ENCODE results near the gene FASN.

FASN gene

DNA sequence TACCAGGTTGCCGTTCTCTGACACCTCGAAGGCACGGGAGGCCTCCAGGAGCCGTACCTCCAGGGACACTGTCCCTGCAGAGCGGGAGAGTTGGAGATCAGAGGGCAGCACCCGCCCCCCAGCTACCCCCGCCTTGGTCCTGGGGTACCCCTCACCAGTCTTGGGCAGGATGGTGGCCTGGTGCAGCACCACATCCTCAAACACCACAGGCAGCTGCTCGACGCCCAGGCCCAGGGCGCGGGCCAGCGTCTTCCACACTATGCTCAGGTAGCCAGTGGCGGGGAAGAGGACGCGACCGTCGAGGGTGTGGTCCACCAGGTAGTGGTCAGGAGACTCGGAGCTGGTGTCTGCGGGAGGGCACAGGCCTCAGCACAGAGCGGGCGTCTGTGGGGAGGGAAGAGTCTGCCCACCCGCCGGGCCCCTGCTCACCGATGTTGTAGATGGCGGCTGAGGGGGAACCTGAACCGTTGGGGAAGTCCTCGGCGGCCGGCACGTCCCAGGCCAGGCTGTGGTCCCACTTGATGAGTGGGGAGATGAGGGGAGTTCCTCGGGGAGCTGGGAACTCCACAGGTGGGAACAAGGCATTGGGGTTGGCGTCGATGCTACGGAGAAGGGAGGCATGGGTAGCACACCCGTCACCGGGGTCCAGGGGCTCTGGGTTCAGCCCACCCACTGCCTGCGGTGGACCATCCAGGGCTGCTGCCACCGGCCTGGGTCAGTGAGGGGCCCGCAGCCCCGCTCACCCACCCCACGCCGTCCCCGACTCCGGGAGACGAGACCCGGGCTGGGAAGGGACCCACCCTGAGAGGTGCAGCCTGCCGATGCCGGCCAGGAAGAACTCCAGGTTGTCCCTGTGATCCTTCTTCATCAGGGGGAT, 9.8 kb downstream of the FASN start:
- no peak for DNase-seq (ENCODE audit: low read depth)

- no peak for DNase-seq (ENCODE audit: low read depth)
These were observed 10.8 kb downstream of the FASN start for GRCh38 chr17:82086941-82087906.

- no peak for DNase-seq (ENCODE audit: low read depth)
These were observed 11.9 kb downstream of the FASN start for GRCh38 chr17:82085931-82086764.

- no peak for DNase-seq (ENCODE audit: low read depth)
These were observed 12.8 kb downstream of the FASN start for GRCh38 chr17:82085031-82085861.

GRCh38 chr17:82084373-82085030, 13.5 kb downstream of the FASN start:
- no peak for DNase-seq (ENCODE audit: low read depth)

DNA sequence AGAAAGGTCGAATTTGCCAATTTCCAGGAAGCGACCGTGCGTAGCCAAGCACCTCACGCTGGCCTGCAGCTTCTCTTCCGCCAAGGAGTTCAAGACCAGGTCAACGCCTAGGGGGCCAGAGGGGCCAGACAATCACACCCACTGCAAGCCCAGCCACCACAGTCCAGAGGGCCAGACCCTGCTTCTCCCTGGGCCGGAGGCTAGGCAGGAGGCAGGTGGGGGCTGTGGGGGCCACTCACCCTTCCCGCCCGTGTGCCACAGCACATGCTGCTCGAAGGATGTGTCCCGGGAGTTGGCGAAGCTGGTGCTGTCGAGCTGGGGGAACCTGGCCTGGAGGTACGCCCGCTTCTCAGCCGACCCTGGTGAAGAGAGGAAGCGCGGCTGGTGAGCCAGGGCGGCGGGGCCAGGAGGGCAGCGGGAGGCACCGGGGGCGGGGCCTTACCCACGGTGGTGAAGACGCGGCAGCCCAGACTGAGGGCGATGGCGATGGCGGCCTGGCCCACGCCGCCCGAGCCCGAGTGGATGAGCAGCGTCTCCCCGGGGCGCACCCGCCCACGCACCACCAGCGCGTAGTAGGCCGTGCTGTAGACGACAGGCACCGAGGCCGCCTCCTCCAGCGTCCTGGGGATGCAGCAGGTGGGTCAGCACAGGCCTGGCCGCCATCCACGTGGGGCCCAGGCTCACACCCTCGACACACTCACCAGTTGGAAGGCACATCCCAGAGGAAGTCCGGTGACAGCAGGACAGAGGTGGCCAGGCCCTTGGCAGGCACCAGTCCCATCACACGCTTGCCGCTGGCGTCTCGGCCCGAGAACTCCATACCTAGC, 14.3 kb downstream of the FASN start:
- no peak for DNase-seq (ENCODE audit: low read depth)

- DNase-seq (ENCODE audit: low read depth), result no peak
These were observed 15.0 kb downstream of the FASN start for GRCh38 chr17:82083009-82083408.

- DNase-seq (ENCODE audit: low read depth), result no peak
These were observed 15.6 kb downstream of the FASN start for GRCh38 chr17:82082456-82082855.

DNA sequence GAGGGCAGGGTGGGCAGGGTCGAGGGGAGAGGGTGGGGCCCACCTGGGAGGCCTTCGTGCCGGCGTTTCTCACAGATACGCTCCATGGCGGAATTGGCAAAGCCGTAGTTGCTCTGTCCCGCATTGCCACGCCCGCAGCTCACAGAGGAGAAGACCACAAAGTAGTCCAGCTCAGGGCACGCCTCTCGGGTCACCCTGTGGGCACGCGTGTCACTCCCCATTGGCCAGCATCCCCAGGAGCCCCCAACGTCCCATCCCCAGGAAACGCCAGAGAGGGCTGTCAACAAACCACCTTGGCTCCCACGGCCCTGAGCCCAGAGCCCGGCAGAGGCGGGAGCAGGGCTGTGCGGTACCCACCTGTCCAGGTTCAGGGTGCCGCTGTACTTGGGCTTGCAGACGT, 16.1 kb downstream of the FASN start:
- no peak for DNase-seq (ENCODE audit: low read depth)

- no peak for DNase-seq (ENCODE audit: low read depth)
These were observed 16.5 kb downstream of the FASN start for GRCh38 chr17:82081546-82081945.

- no peak for DNase-seq (ENCODE audit: low read depth)
These were observed 17.1 kb downstream of the FASN start for GRCh38 chr17:82080789-82081464.

GRCh38 chr17:82080048-82080788, 17.8 kb downstream of the FASN start:
- no peak for DNase-seq (ENCODE audit: low read depth)

GRCh38 chr17:82079001-82079677, 18.9 kb downstream of the FASN start:
- DNase-seq (ENCODE audit: low read depth), result no peak

DNA sequence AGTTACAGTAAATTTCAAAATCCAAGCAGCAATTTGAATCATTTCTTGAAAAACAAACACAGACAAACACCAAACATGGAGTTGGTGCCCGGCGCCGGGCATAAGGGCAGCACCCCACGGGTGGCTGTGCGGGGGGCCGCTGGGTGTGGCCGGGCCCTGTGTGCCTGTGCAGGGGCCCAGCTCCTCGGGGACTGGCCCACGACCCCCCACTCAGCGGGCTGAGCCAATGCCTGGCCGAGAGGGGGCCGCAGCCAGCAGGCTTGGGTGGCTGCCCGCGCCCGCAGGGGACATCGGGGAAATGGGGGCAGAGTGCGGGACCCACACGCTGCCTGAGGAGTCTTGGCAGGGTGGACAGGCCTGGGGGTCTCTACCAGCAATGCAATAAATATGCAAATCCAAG, 19.6 kb downstream of the FASN start:
- DNase-seq (ENCODE audit: low read depth), result no peak

DNA sequence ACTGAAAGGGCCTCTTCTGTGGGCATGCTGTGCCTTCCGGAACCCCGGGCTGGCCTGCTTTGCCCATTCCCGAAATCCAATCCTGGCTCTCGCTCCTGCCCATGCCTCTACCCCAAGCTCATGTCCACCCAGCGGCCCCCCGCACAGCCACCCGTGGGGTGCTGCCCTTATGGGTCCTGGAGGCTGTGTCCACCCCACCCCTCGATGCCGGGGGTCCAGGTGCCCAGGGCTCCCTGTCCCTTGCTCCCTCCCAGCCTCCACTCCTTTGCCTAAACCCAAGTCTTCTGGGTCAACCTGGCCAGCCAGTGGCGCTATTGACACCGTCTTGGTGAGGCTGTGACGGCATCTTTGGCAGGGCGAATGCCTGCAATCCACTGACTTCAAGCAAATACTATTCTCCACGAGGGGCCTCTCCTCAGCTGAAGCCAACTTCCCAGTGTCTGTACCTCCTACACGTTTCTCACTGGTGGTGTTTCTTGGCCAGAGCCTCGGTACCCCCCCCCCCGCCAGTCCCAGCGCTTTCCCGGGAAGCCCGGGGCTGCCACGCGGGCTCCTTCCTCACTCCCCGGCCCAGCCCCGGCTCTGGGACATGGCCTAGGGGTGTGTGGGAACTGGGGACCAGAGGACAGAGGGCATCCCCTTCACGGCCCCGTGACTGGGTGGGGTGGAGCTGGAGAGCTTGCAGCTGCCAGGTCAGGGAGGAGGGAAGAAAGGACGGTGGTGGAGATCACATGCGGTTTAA, 20.2 kb downstream of the FASN start:
- DNase-seq (ENCODE audit: low read depth), result no peak

DNA sequence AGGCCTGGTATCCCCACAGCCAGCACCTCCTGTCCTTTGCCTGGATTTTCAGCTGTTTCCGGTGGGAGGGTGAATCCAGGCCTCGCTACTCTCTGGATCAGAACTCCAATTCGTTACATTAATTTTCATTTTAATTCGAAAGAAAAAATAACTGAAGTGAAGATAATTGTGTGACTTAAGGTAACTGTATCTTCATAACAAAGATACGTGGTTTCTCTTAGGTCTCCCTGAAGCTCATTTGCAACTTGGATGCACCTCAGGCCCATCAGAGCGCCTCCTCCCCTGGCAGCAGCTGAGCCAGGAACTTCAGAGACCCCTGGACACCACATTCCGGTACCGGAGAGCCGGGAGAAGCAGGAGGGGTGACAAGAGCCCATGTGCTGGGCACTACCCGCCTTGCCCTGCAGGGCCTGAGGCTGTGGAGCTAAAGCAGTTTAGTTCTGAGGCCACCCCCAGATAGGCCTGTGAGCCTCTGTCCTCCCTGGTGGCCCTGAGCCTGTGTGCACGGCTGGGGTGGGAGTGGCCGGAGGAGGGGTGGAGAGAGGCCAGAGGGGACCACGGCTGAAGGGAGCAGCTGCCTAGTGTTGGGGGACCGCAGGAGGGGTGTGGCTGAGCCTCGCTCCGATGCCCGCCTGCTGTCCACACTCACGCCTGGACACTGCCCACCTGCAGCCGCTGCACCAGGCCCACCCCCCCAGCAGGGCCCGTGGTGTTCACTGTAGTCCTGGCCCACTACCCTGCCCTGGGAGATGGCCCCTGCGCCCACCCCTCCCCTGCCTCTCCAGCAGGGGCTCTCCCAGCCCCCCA, 21.0 kb downstream of the FASN start:
- no peak for DNase-seq (ENCODE audit: low read depth)

Data from stimulated activated CD8-positive, alpha-beta memory T cell treated with anti-CD3 and anti-CD28 coated beads, Interleukin-12 subunit alpha, Interleukin-12 subunit beta, amount 100 ng/mL, for 4 hours (primary cell).